Activated naive CD8-positive, alpha-beta T cell treated with anti-CD3 and anti-CD28 coated beads for 36 hours (primary cell): ENCODE data around the gene DSCAM. TPM values are rescaled to one million over a fixed set of nuclear protein-coding genes. Genes with fewer than 3 reads are reported as not detected.

Source experiments
- DNase-seq: peaks from one replicate; pipeline ENCODE4 v3.0.0; 2021
- H3K27ac Mint-ChIP-seq: one replicate; pipeline ENCODE4 v1.8.0; 2022; ENCODE audit warnings: mild to moderate bottlenecking, moderate library complexity, mixed read lengths
- H3K27me3 Mint-ChIP-seq: one replicate; pipeline ENCODE4 v1.8.0; 2022; ENCODE audit warnings: mild to moderate bottlenecking, mixed read lengths
- H3K36me3 Mint-ChIP-seq: one replicate; pipeline ENCODE4 v1.8.0; 2021; ENCODE audit warnings: mild to moderate bottlenecking, mixed read lengths
- H3K4me1 Mint-ChIP-seq: one replicate; pipeline ENCODE4 v1.8.0; 2021; ENCODE audit warnings: mixed read lengths
- H3K4me3 Mint-ChIP-seq: one replicate; pipeline ENCODE4 v1.8.0; 2022; ENCODE audit warnings: mild to moderate bottlenecking, moderate library complexity, mixed read lengths
- H3K9me3 Mint-ChIP-seq: one replicate; pipeline ENCODE4 v1.8.0; 2022; ENCODE audit warnings: mixed read lengths
- total RNA-seq, 2 experiments: library from RNA; stranded (reverse); gene quantifications; one replicate each; pipeline ENCODE4 v1.2.3, GENCODE V29; 2021

Gene DSCAM
- total RNA-seq, 2 experiments from 2014 or later, result not detected

DNA sequence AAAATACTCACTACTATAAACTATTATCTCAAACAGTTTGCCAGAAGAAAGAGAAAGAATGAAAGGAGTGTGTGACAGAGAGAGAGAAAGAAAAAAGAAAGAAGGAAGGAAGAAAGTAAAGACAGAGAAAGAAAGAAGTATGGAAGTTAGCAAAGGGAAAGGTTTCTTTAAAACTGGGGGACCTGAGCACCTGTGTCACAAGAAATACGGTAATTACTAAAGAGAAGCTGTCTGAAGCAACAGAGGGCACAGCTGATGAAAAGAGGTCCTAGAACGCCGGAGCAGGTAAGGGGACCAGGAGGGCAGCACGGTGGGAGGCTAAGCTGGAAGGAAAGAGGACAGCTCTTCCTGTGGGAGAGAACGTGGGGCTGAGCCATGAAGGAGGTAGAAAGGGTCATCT lies 163.6 kb downstream of the DSCAM start:
- H3K4me3 Mint-ChIP-seq, result no peak overlapping the region
- peaks cover 6% of the 10 kb centered on the region for H3K9me3 Mint-ChIP-seq

DNA sequence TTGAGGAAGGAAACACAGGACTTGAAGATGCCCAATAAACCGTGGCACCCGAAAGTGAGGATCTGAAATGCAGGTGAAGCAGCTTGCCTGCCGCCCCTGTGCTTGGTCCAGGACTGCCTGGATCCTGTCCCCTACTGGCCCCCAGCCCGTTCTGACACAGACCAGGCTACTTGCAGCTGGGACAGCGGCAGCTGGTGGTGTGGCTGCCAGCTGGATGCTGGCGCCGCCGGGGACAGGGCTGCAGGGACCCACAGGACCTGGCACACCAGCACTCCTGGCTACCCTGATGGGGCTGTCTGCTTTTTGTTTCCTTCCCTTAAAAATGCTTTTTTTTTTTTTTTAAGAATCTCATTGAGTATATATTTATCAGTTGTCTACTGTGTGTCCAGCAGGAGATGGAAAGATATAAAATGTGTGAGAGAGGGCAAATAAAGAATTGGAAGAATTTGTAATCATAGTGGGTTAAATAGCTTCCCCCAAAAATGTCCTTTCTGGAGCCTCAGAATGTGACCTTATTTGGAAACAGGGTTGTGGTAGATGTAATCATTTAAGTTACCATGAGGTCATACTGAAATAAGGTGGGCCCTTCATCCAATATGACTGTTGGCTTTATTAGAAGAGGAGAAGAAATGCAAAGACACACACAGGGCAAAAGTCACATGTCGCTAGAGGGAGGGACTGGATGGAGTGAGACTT lies 165.6 kb downstream of the DSCAM start:
- Mint-ChIP-seq H3K27me3 (no peaks in the 10 kb centered on the region), H3K36me3 (no peaks in the 10 kb centered on the region), H3K9me3 (peaks cover 6% of the 10 kb centered on the region), H3K4me3 (no peak overlapping the region), H3K4me1 (no peaks in the 10 kb centered on the region), H3K27ac (no peak overlapping the region)
- DNase-seq, result no peak

More for the DNA sequence above, 163.6 kb downstream of the DSCAM start:
- Mint-ChIP-seq H3K36me3 (no peaks in the 10 kb centered on the region), H3K4me1 (no peaks in the 10 kb centered on the region), H3K27ac (no peak overlapping the region), H3K27me3 (no peaks in the 10 kb centered on the region)
- DNase-seq, result no peak

DNA sequence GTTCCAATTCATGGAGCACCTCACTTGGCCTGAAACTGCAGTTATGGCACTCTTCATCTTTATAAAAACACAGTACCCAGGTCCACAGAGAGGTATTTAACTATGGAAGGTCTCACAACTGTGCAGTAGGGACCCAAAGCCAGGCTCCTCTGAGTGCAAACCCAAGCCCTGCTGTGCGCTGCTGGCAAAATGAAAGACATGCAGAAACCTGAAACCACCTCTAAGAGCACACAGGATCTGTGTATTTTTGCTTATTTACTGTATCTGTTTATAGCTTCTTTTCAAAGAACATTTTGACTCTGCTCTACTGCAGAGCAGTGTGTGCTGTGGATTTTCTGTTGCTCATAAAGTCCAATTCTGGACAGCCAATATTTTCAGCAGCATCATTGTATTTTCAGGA lies 166.6 kb downstream of the DSCAM start:
- DNase-seq, result no peak
- H3K27ac Mint-ChIP-seq, result no peak overlapping the region

DNA sequence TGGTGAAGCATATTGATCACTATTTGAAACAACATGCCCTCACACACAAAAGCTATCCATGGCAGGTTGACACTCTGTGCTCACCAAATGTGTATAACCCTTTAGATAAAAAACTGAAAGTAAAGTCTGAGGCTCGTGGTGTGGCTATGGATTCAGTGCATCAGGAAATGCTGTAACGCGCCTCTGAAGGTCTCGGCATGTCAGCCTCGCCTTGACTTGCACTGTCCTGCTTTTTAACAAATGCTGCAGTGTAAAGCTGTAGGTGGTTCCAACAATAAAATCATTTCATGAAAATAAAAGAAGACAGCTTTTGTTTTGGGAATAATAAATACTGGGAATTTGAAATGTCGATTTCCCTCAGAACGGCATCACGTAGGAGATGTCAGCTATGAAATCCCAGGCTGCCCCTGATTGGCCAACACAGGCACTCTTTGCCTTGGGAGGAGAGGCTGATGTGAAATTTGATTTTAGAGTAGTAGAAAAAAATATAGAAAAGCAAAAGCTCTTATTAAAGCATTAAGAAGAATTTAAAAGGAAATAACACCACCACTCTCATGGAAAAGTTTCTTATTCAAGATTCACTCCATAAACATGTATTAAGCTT lies 168.2 kb downstream of the DSCAM start:
- Mint-ChIP-seq H3K27ac (no peak overlapping the region), H3K9me3 (peaks cover 6% of the 10 kb centered on the region), H3K27me3 (no peaks in the 10 kb centered on the region), H3K36me3 (no peaks in the 10 kb centered on the region), H3K4me3 (no peak overlapping the region), H3K4me1 (no peaks in the 10 kb centered on the region)
- DNase-seq, result no peak

More for the DNA sequence above, 166.6 kb downstream of the DSCAM start:
- H3K9me3 Mint-ChIP-seq, result peaks cover 6% of the 10 kb centered on the region
- H3K4me3 Mint-ChIP-seq, result no peak overlapping the region
- no peaks in the 10 kb centered on the region for H3K36me3 Mint-ChIP-seq
- no peaks in the 10 kb centered on the region for H3K27me3 Mint-ChIP-seq
- no peaks in the 10 kb centered on the region for H3K4me1 Mint-ChIP-seq

DNA sequence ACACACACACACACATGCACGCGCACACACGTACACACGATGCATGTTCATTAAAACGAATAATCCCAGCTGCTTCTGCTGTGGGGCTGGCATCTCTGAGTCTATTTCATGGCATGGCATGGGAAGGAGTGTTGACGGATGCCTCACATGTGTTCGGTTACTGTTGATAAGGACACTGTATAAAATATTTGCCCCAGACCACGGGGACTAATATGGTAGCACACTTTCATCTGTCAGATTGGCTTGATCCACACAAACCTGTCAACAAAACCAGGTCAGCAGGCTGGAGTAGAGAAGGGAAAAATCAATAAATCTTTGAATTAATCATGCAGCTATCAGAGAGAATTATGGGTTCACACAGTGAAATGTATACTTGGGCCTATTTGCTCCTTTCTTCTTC lies 171.9 kb downstream of the DSCAM start:
- Mint-ChIP-seq H3K4me3 (no peak overlapping the region), H3K27me3 (no peaks in the 10 kb centered on the region), H3K36me3 (no peaks in the 10 kb centered on the region), H3K27ac (no peak overlapping the region), H3K9me3 (no peaks in the 10 kb centered on the region), H3K4me1 (no peaks in the 10 kb centered on the region)
- DNase-seq, result no peak

DNA sequence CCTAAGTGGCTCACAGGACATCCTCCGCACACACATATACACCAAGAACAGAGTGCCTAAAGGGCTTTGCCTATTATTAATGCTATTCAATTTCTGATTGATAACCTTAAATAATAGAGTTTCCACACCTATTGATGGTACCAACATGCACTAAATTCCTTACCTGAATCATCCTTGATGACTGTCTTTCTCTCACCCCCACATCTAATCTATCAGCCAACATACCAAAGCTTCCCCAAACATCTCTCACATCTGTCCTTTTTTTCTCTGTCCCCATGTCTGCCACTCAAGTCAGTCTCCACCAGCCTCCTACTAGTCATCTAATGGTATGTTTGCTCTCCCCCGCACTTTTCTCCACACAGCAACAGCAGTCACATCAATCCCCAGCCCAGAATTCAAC lies 174.4 kb downstream of the DSCAM start:
- DNase-seq, result no peak
- Mint-ChIP-seq H3K4me3 (no peak overlapping the region), H3K27me3 (no peaks in the 10 kb centered on the region), H3K4me1 (no peaks in the 10 kb centered on the region), H3K9me3 (no peaks in the 10 kb centered on the region), H3K36me3 (no peaks in the 10 kb centered on the region), H3K27ac (no peak overlapping the region)

DNA sequence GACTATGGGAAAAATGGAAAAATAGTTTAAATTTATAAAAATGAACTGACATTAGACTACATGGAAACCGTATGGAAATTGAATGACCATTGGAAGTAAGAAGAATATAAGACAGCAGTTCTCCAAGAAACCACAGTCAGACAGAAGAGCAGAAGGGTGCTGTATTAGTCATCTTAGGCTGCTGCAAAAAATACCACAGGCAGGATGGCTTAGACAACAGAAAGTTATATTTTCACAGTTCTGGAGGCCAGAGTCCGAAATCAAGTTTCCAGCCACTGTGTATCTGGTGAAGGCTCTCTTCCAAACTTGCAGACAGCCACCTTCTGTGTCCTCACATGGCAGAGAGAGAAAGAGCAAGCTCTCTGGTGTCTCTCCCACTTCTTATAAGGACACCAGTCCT lies 175.2 kb downstream of the DSCAM start:
- DNase-seq, result no peak
- Mint-ChIP-seq H3K27me3 (peaks cover 3% of the 10 kb centered on the region), H3K4me1 (no peaks in the 10 kb centered on the region), H3K36me3 (no peaks in the 10 kb centered on the region), H3K9me3 (no peaks in the 10 kb centered on the region), H3K27ac (no peak overlapping the region), H3K4me3 (no peak overlapping the region)

DNA sequence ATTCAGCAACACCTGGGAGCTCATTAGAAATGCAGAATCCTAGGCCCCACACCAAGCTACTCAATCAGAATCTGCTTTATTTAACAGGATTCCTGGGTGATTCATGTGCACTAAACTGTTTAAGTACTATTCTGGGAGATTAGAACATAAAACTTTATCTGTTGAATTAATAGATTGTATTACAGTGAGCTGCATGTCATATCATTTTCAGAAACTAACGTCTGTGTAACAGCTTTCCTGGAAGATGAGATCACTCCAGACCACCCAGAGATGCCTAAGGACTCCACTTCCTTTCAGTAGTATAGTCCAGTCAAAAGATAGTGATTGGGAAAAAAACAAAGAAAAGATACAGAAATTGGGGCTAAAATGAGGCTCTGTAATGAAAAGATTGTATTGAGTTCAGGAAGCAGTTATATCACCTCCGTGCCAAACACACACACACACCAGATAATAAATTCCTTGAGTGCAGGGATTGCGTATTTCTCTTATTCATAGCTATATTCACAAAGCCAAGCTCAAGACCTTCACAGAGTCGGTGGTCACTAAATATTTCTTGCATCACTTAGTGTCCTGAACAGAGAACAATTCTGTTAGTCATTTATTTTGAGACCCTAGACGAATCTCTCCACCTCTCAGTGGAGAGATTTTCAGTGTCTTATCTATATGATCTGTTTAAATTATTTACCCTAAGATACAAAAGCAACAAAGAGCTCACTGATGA lies 178.2 kb downstream of the DSCAM start:
- H3K9me3 Mint-ChIP-seq, result no peaks in the 10 kb centered on the region
- H3K36me3 Mint-ChIP-seq, result no peaks in the 10 kb centered on the region
- no peak for DNase-seq
- H3K27ac Mint-ChIP-seq, result no peak overlapping the region
- peaks cover 7% of the 10 kb centered on the region for H3K27me3 Mint-ChIP-seq
- no peaks in the 10 kb centered on the region for H3K4me1 Mint-ChIP-seq
- no peak overlapping the region for H3K4me3 Mint-ChIP-seq

DNA sequence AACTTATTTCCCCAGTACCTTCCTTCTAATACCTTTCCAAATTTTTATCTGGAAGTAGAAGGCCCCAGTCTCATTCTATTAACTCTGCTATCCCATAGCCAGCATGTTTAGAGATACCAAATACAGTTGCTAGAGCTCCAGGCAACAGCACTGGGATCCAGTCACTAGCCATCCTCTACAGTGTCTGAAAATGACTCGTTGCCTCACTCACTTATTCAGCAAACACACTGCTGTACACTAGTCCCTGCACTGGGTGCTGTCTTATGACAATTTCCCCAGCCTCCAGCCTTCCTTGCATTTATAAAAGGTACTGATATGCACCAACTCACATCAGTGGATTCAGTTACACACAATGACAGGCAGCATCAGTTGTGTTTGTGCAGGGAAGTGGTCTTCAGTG lies 179.0 kb downstream of the DSCAM start:
- H3K4me3 Mint-ChIP-seq, result no peak overlapping the region
- no peaks in the 10 kb centered on the region for H3K36me3 Mint-ChIP-seq
- DNase-seq, result no peak
- H3K9me3 Mint-ChIP-seq, result no peaks in the 10 kb centered on the region
- no peak overlapping the region for H3K27ac Mint-ChIP-seq
- no peaks in the 10 kb centered on the region for H3K4me1 Mint-ChIP-seq
- H3K27me3 Mint-ChIP-seq, result peaks cover 7% of the 10 kb centered on the region

DNA sequence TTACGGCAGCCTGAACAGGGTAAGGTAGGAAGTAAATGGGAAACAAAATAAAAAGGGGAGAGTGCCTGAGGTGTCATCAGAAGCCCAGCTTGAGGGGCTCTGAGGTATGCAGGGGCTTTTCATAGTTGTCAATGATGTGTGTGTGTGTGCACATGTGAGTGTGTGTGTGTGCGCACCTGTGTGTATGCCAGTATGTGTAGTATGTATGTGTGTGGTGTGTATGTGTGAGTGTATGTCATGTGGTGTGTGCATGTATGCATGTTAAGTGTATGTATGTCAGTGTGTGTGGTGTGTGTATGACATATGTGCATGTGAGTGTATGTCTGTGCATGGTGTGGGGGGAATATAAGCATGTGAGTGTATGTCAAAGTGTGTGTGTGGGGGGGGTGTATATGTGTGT lies 184.1 kb downstream of the DSCAM start:
- H3K36me3 Mint-ChIP-seq, result no peaks in the 10 kb centered on the region
- H3K9me3 Mint-ChIP-seq, result no peaks in the 10 kb centered on the region
- H3K4me3 Mint-ChIP-seq, result no peak overlapping the region
- H3K4me1 Mint-ChIP-seq, result no peaks in the 10 kb centered on the region
- H3K27me3 Mint-ChIP-seq, result peaks cover 7% of the 10 kb centered on the region
- DNase-seq, result no peak
- H3K27ac Mint-ChIP-seq, result no peak overlapping the region

DNA sequence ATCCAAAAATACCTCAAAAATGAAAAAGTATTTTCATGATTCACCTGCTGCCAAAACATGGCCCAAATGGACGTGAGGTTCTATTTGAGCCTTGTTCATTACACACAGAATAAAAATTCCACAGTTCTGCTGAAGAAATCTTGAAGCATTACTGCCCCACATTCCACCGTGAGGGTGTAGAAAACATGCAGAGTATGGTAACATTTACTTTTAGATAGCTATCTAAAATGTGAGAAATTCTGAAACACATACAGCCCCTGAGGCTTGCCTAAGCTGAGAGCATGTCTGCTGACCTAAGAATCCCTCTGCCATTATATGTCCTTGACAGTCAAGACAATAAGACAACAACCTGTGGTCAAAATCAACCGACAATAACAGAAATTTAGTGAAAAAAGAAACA lies 186.5 kb downstream of the DSCAM start:
- Mint-ChIP-seq H3K4me3 (no peak overlapping the region), H3K27ac (no peak overlapping the region), H3K4me1 (no peaks in the 10 kb centered on the region), H3K27me3 (peaks cover 3% of the 10 kb centered on the region), H3K9me3 (peaks cover 6% of the 10 kb centered on the region), H3K36me3 (no peaks in the 10 kb centered on the region)
- DNase-seq, result no peak

DNA sequence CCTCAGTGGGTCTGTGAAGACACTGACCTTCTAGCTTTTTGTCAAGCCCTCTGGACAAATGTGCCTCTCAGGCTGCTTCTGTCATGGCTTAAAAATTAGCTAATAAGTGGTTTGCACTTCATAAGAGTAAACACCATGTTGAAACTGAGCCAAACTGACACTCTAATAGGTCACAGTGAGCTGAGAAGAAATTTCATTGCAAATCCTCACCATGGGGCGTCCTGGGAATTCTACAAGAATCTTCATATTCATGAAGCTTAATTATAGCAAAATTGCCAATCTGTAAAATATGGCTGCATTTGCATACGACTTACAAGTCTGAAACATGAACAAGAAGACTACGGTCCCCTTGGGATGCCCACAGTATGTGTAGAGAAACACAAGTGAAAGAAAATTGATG lies 188.6 kb downstream of the DSCAM start:
- no peak for DNase-seq
- Mint-ChIP-seq H3K4me3 (no peak overlapping the region), H3K4me1 (no peaks in the 10 kb centered on the region), H3K9me3 (peaks cover 6% of the 10 kb centered on the region), H3K27ac (no peak overlapping the region), H3K36me3 (no peaks in the 10 kb centered on the region), H3K27me3 (no peaks in the 10 kb centered on the region)

DNA sequence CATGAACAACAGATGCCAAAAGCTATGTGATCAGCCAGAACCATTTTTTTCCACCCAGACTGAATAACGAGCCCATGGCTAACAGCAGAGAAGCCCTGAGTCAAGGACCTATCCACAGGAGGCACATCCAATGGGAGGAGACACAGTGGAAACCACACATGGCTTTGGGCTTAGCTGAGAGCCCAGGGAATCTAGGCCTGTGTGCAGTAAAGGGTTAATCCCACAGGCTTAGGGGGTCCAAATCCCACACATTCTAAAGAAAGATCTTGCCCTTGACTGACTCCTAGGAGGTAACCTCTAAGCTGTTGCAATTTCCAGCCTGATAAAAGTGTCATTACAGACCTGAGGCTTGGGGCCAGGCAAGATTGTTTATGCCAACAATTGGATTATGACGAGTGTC lies 194.5 kb downstream of the DSCAM start:
- H3K4me1 Mint-ChIP-seq, result no peaks in the 10 kb centered on the region
- peaks cover 6% of the 10 kb centered on the region for H3K9me3 Mint-ChIP-seq
- no peak for DNase-seq
- no peak overlapping the region for H3K4me3 Mint-ChIP-seq
- H3K36me3 Mint-ChIP-seq, result no peaks in the 10 kb centered on the region
- H3K27ac Mint-ChIP-seq, result no peak overlapping the region
- peaks cover 4% of the 10 kb centered on the region for H3K27me3 Mint-ChIP-seq

DNA sequence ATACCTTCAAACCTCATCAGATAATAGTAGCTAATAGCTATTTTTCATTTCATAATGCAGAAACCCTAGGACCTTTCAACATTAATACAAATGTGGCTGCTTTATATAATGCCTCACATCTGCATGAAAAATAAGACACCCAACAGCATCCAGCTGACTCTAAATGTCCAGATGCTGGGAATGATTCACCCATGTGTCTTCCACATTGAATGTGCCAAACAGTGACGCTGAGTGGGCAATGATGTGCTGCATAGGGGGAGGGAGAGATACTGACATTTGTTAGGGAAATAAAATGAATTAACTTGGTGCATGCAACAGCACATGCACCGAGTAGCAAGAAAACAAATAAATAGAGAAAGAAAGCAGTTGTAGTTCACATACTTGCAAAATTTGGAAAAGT lies 199.3 kb downstream of the DSCAM start:
- H3K27me3 Mint-ChIP-seq, result peaks cover 4% of the 10 kb centered on the region
- H3K36me3 Mint-ChIP-seq, result no peaks in the 10 kb centered on the region
- H3K9me3 Mint-ChIP-seq, result peaks cover 1% of the 10 kb centered on the region
- no peaks in the 10 kb centered on the region for H3K4me1 Mint-ChIP-seq
- no peak overlapping the region for H3K27ac Mint-ChIP-seq
- DNase-seq, result no peak
- H3K4me3 Mint-ChIP-seq, result no peak overlapping the region

DNA sequence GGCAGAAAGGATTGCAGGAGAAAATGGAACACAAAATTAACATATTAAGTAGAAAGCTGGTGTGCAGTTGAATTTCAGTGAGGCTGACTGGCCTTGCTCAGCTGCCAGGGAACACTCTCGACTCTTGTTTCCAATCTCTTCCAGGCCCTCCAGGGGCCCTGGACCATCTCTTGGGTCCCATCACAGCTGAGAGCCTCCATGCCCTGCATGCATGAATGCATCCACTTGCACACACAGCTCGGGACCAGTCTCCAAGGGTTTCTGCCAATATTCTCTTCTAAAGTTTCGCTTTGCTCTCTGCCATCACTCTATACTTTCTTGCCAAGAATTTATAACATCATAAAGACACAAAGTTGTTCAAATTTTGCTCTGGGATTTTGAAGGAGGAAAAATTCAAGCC lies 200.3 kb downstream of the DSCAM start:
- H3K4me1 Mint-ChIP-seq, result no peaks in the 10 kb centered on the region
- DNase-seq, result no peak
- no peaks in the 10 kb centered on the region for H3K36me3 Mint-ChIP-seq
- H3K27ac Mint-ChIP-seq, result no peak overlapping the region
- peaks cover 4% of the 10 kb centered on the region for H3K27me3 Mint-ChIP-seq
- no peak overlapping the region for H3K4me3 Mint-ChIP-seq
- H3K9me3 Mint-ChIP-seq, result peaks cover 1% of the 10 kb centered on the region

DNA sequence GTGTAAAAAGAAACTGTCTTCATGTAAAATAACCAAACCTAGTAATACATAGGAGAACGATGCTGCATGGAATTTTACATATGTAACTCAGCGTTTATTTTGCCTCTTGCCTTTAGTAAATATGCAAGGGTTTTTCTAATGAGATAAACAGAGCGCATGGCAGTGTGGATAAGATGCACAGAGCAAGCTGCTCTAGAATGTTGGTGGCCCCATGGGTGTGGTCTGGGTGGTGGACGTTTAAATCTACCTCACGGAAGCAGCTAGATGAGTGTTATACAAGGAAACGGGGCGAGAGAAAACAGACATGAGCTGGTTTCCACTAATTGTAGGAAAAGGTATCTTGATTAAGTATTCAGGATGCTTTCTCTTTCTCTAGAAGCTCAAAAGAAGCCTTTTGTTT lies 205.9 kb downstream of the DSCAM start:
- no peaks in the 10 kb centered on the region for H3K36me3 Mint-ChIP-seq
- H3K4me3 Mint-ChIP-seq, result no peak overlapping the region
- no peak for DNase-seq
- peaks cover 1% of the 10 kb centered on the region for H3K9me3 Mint-ChIP-seq
- peaks cover 4% of the 10 kb centered on the region for H3K27me3 Mint-ChIP-seq
- no peak overlapping the region for H3K27ac Mint-ChIP-seq
- H3K4me1 Mint-ChIP-seq, result no peaks in the 10 kb centered on the region
